A549 treated with RU486 at 1 μM for 4 hours (cell line): Measurements from ENCODE around the gene KIAA0753. TPM values are rescaled to one million over a fixed set of nuclear protein-coding genes. Genes with fewer than 3 reads are reported as not detected.

Source experiments
- total RNA-seq: library from RNA; stranded (reverse); fragments of 200-300 nt; extraction: Qiagen RNA extraction; gene quantifications from 5 replicates; pipeline ENCODE4 v1.2.3, GENCODE V29; 2022; ENCODE audit warnings: low read depth

KIAA0753 gene
- 16.2 to 19.8 TPM (median 19.1 TPM) in 5 replicates for total RNA-seq

GRCh38 chr17:6640536-6641246, at the start of gene KIAA0753, which contains the start of gene TXNDC17:
Gene KIAA0753 (minus strand): TSS chr17:6640711. CDS start chr17:6635103, 5,608 bp downstream.
Gene TXNDC17 (plus strand): TSS chr17:6641060. CDS start chr17:6641083, 23 bp downstream.

GRCh38 chr17:6651354-6651918, 10.9 kb upstream of the KIAA0753 start, which contains the start of the genes C17orf100 and MED31:
Gene C17orf100 (plus strand): TSS chr17:6651762. CDS start chr17:6651914, 152 bp downstream.
Gene MED31 (minus strand): TSS chr17:6651605. CDS start chr17:6651528, 77 bp downstream.

GRCh38 chr17:6556121-6557039, 84.1 kb downstream of the KIAA0753 start, which contains the start of gene PITPNM3:
Gene PITPNM3 (minus strand): TSS chr17:6556555. CDS start chr17:6556406, 149 bp downstream.

Other genes with a start within 250 kb of the KIAA0753 start
- gene AIPL1, start 205.6 kb downstream of the KIAA0753 start, total RNA-seq, result not detected in 5 replicates
- 35.2 to 47.7 TPM (median 44.9 TPM) in 5 replicates for gene PIMREG, start 196.3 kb downstream of the KIAA0753 start, total RNA-seq
- 1.6 to 2.2 TPM (median 1.8 TPM) in 5 replicates for gene PITPNM3, start 84.2 kb downstream of the KIAA0753 start, total RNA-seq
- 406 to 453 TPM (median 425 TPM) in 5 replicates for gene TXNDC17, start 349 bp upstream of the KIAA0753 start, total RNA-seq
- gene MED31, start 10.9 kb upstream of the KIAA0753 start, total RNA-seq, result 26.4 to 37.0 TPM (median 33.1 TPM) in 5 replicates
- gene C17orf100, start 11.1 kb upstream of the KIAA0753 start, total RNA-seq, result 2.0 to 3.5 TPM (median 3.2 TPM) in 5 replicates
- 0.11 to 0.70 TPM (median 0.30 TPM) in 5 replicates for gene SLC13A5, start 72.7 kb upstream of the KIAA0753 start, total RNA-seq
- gene XAF1, start 115.3 kb upstream of the KIAA0753 start, total RNA-seq, result 0.03 to 0.24 TPM in 2 of 5 replicates, not detected in the others
- gene FBXO39, start 135.5 kb upstream of the KIAA0753 start, total RNA-seq, result not detected in 5 replicates
- 0.06 to 0.12 TPM in 2 of 5 replicates, not detected in the others for gene TEKT1, start 191.0 kb upstream of the KIAA0753 start, total RNA-seq